ENCODE results near the gene FBXO10.

The FBXO10 gene

DNA sequence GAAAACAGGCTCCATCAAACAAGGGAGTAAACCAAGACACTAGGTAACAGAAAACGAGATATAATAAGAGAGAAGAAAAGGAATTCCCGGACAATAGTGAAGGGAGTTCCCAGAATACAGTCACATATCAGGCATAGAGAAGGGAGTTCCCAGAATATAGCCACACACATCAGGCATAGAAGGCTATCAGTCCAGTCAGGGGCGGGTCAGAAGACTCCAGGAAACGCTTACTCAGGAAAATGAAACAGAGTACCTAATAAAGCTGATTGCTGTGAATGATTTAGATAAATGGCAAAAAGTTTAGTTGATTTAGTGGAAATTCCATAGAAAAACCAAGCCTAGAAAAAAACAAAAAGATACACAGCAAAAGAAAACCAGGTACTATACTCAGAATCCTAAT is 11.3 kb upstream of the FBXO10 start:
- no peak for DNase-seq

DNA sequence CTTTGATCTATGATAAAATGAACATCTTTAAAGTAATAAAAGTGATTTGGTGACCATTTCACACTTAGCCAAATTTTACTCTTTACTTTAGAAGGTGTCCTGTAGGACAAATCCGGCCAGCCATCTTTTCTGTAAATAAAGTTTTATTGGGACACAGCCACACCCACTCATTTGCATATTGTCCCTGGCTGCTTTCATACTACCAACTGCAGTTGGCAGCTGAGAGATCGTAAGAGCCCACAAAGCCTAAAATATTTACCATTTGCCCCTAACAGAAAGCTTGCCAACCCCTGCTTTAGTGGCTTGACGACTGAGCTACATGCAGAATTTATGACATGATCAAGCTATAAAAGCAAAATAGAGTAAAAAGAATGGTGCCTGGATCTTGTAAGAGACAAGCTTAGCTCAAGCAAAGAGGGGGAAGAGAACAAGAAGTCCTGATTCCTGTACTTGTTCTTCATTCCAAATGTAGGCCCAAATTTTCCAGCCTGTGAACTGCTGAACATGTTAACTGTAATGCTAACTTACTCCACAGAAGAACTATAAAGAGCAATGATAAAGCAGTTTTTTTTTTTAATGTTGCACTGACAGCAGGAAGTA is 7.4 kb upstream of the FBXO10 start:
- DNase-seq, result no peak

DNA sequence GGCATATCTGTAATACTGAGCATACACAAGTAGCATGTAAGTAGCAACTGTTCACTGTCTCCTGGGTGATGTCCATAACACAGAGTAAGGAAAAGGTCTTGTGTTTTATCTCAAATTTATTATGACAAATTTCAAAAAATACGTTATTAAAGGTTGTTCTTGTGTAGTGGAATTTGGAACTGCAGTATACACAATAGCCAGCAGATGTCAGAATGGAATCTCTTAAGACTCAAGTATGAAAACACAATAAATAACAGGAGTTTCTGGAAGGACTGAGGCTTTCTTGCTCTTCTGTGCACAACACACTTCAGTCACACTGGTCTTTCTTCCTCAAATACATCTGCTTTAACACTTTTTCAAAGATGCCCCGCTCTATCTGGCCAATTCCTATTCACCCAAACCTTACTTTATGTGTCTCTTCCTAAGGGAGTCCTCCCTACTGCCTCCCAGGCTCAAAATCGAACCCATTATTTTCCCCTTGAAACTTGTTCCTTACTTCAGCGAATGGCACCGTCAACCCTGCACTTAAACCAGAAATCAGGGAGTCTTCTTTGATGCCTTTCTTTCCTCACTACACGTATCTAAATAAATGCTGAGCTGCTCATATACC is 6.5 kb upstream of the FBXO10 start:
- peak; percentile 51 for DNase-seq

DNA sequence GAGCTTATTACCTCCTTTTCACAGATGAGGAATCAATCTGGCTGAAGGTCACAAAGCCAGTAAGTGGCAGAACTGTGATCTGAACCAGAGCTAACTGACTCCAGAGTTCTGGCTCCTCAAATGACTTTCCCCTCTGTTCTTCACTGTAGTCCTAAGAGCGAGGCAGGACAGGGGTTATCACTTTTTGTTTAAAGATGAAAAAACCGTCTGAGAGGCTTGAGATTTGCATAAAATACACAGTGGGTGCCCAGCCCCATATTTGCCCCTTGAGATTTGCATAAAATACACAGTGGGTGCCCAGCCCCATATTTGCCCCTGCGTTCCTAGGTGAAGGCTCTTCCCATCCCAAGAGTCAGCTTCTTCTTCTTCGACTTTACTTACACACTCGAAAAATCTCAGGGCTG is 667 bp downstream of the FBXO10 start:
- DNase-seq, result no peak

DNA sequence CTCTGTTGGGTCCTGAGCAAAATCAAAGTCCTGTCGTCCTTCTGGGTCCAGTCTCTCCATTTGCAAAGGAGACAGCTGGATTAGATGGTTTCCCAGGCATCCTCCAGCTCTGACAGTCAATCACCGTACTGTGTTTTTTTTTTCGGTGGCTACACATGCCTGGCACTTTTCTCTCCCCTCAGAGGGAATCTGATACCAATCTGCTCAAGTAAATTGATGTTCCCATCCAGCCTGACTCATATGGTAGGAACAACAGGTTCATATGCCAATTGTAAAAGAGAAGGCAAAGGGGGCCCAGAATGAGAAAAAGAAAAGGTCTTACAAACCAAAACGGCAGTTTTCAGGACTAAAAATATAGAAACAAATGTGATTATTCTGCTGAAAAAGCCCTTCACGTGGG is 1.2 kb downstream of the FBXO10 start:
- no peak for DNase-seq

DNA sequence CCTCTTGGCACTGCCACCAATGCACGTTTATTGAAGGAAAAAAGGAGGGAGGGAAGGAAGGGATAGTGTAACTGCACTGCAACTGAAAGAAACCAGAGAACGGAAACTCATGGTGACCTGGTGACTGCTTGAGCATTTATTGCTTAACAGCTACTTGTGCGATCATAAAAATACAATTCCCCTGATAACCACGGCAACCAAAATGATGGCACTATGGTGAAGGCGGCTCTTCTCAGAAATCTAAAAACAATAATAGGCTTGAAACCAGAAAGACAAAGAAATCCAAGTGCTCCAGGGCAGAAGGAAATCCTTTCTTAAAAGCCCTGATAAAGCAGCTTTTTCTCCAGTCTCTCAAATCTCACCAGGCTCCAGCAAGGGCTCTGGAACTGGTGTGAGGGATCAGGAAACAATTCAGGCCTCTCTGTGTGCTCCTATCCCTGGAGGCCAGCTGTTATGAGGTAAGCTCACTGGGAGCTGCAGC is 1.9 kb downstream of the FBXO10 start:
- DNase-seq, result no peak

DNA sequence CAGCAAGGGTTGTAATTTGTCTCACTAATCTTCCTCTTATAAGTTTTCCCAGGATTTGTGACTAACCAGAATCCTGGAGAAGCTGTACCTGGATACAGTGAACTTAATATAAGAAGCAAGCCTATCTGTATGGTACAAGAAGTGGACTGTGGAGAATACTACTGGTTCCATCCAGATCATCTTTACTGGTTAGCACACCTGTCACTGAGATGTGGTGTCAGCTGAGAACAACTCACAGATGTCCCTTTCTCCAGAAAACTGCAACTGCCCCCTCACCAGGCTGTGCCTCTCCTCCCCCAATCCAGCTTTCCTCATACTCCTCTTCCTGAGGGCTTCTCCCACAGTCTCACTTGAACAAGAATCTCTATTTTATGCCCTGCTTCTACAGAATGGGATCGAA is 4.9 kb downstream of the FBXO10 start:
- no peak for DNase-seq

DNA sequence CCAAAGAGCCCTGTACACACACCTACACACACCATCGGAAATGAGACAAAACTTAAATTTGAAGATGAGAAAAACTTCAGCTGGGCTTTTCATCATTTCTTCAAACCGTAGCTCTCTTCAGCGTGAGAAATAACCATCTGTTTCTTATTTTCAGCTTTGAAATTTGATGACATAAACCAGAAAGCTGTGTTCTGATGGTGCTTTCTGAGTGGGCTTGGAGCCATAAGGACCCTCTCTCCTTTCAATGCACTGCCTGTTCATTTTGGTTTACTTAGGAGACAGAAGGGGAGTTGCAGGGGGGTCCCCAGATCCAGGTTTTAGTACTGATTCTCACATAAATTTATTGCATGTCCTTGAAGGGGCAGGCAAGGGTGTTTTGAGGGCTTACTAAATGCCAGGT is 9.5 kb downstream of the FBXO10 start:
- DNase-seq, result no peak

DNA sequence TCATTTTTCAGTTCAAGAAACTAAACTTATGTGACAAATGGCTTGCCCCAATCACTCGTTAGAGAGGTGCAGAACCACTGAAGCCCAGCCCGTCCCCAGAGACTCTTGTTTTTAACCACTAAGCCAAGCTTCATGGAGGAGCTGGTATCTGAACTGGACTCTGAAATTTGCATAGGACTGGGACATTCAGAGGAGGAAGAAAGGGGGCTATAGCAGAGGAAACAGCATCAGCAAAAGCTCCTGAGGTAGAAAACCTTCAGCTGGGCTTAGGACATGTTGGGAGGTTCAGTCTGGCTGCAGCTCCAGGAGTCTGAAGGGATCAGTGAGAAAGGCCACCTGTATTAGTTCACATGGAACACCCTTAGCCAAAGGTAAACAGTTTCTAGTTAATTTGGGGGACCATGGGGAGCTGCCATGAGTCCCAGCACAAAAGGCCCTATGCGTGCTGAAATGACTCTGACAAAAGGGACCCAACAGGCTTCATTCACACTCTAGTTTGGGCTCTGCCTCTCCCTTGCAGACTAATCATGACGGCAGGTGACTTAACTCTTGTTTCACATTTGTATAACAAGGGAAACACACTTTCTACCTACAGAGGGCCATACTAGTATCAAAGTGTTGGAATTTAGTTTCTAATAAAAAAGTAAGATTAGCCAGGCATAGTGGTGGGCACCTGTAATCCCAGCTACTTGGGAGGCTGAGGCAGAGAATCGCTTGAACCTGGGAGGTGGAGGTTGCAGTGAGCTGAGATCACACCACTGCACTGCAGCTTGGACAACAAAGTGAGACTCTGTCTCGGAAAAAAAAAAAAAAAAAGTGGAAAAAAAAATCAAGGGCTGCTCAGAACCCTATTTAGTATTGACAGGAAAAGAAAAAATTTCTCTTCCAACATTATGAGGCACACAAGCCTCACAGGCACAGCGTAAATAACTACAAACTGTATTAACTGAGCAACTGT is 10.2 kb downstream of the FBXO10 start:
- DNase-seq, result no peak

DNA sequence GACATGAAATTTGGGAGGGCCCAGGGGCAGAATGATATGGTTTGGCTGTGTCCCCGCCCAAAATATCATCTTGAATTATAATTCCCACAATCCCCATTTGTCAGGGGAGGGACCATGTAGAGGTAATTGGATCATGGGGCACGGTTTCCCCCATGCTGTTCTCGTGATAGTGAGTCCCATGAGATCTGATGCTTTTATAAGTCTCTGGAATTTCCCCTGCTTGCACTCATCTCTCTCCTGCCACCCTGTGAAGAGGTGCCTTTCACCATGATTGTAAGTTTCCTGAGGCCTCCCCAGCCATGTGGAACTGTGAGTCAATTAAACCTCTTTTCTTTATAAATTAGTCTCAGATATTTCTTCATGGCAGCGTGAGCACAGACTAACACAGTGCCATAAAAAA is 11.3 kb downstream of the FBXO10 start:
- DNase-seq, result no peak

DNA sequence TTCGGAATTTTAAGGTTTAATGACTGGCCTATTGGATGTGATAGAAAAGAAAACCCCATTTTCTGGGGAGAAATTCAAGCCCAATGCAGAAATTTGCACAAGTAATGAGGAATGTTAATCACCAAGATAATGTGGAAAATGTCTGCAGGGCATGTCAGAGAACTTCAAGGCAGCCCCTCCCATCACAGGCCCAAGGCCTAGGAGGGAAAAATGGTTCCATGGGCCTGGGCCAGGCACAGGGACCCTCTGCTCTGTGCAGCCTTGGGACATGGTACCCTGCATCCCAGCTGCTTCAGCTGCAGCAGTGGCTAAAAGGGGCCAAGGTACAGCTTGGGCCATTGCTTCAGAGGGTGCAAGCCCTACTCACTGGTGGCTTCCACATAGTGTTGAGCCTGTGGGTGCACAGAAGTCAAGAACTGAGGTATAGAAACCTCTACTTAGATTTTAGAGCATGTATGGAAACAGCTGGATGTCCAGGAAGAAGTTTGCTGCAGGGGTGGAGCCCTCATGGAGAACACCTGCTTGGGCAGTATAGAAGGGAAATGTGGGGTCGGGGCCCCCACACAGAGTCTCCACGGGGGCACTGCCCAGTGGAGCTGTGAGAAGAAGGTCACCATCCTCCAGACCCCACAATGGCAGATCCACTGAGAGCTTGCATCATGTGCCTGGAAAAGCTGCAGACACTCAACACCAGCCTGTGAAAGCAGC is 12.2 kb downstream of the FBXO10 start:
- DNase-seq, result no peak

DNA sequence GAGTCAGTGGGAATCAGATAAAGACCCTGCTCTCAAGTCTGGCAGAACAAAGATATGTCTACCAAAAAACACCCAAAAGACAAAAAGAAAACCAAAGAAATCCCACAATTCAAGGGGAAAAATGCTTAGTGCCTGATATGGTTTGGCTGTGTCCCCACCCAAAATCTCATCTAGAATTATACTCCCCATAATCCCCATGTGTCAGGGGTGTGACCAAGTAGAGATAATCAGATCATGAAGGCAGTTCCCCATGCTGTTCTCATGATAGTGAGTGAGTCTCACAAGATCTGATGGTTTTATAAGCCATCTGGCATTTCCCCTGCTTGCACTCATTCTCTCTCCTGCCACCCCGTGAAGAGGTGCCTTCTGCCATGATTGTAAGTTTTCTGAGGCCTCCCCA is 13.4 kb downstream of the FBXO10 start:
- DNase-seq, result no peak

DNA sequence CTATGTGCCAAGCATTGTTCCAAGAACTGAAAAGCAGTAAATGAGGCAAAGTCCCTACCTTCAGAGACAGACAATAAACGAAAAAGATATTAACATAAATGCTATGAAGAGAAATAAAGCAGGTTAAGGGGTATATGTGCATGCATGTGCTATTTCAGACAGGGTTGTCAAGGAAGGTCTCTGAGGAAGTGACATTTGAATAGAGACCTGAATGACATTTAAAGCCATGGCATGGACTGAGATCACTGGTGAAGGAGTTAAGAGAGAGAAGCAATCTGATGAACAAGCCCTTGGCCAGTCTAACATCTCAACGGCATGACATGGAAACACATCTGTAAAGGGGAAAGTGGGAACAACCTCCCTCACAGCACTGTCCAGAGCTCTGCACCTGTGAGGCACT is 14.5 kb downstream of the FBXO10 start:
- DNase-seq, result no peak

DNA sequence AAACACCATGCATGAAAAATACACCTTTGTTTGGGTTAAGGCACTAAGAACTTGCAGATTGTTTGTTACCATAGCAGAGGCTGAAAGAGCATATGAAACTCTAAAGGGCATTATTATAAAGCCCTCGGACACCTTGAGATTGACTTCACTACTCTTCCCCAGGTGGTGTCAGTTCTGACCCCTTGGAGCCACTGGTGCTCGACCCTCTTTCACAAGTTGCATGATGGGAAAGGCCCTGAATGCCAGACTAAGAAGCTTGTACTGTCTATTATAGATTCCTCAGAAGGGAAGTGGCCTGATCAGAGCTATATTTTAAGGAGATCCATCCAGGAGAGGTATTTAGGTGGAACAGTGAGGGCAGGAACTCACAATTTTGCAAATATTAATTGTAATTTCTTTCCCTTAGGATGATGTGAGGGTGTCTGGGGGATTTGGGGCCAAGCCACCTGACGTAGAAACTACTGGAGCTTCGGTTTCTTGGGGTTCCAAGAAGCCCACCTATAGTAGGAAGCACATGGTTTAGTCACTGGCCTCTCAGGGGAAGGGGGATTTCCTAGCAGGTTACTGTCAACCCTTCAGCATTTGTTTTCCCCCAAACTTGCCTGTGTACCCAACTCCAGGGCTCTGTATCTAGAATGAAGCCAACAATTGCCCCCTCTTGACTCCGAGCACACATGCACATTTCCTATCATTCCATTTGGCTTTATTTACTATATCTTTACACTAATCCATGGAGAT is 16.2 kb downstream of the FBXO10 start:
- no peak for DNase-seq

DNA sequence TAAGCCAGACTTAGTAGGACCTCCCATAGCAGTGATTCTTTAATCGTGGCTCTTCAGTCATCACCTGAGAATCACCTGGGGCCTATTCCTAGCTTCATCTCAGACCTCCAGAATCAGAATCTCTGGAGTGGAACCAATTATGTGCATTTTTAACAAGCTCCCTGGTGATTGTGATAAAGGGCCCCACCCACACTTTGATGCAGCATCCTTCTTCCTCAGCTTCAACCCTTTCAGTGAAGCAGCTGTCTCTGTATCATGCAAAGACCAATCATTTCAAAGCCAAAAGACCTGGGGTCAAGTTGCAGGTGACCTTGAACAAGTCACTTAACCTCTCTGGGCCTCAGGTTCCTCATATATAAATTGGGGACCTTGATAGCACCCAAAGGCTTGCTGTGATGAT is 17.1 kb downstream of the FBXO10 start:
- DNase-seq, result no peak

DNA sequence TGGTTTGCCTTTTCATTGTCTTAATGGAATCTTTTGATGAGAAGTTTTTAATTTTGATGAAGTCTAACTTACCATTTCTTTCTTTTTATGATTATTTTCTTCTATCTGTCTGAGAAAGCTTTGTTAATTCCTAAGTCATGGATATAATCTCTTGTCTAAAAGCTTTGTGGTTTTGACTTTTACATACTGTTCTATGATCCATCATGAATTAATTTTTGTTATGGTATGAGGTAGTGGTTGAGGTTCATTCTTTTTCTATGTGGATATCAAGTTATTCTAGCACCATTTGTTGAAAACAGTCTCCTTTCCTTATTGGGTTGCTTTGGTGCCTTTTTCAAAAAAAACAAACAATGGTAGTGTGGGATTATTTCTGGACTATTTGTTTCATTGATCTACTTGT is 20.4 kb downstream of the FBXO10 start:
- peak; percentile 52 for DNase-seq

DNA sequence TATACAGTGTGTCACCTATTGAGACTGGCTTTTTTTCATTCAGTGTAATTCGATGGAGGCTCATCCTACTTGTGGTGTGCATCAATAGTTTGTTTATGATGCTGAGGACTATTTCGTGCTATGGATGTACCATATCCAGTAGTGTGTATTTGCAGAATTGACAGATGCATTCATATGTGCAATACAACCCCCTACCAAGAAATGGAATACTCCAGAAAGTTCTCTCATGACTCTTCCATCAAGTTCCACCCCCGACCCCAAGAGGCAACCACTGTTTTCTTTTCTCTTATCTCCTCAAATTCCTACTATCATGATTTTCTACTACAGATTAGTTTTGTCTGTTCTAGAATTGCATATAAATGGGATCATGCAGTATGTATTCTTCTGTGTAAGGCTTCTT is 21.9 kb downstream of the FBXO10 start:
- DNase-seq, result no peak

DNA sequence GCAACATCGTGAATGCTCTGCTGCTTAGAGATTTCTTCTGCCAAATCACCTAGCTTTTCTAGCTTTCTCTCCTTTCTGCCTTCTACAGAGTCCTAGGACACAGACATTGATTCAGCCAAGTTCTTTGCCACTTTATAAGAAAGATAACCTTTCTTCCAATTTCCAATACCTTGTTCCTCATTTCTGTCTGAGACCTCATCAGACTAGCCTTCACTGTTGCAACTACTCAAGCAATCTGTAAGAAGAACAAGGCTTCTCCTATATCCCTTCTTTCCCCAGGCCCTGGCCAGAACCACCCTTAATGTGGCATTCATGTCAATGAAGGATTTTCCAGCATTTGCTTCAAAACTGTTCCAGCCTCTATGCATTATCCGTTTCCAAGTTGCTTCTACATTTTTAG is 24.3 kb downstream of the FBXO10 start:
- no peak for DNase-seq

DNA sequence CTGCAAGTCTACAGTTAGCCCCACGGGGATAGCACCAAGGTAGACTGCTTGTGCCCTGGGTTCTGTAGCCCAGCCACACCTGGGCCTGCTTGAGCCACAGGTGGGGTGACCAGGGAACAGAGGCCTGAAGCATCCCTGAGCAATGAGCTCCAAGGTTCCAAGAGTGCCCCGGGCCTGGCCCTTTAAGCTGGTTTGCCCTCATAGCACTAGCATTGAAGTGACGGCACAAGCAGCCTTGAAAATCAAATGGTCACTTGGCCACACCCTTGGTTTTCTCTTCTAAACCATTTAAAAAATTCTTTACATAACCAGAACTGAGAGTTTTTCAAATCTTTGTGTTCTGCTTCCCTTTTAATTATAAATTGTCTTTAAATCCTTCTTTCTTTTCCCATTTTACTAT is 24.7 kb downstream of the FBXO10 start:
- DNase-seq, result no peak

DNA sequence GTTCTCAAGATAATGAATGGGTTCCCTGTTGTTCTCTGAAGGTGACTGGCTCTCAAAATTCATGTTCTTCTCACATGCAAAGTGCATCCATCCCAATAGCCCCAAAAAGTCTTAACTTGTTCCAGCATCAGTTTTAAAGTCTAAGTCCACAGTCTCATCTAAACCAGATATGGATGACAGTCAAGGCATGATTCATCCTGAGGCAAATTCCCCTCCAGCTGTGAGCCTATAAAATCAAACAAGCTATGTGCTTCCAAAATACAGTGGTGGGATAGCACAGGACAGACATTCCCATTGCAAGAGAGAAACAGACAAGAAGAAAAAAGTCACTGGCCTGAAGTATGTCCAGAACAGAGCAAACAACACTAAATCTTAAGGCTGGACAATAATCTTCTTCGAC is 25.4 kb downstream of the FBXO10 start:
- DNase-seq, result peak; percentile 31

DNA sequence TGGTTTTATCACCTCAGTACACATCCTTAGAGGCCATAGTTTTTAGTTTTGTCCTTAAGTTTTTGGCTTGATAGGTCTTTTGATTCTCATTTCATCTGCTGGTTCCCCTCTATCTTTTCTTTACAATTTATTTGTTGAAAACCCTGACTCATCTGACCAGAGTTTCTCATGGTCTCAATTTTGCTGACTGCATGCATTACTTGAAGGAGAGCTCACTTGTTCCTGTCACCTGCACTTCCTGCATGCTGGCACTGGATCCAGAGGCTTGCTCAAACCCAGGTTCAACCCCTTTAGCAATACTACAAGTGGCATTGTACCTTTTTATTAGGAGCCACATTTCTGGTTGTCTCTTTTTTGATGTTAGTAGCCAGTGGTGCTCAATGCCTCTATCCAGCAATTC is 26.7 kb downstream of the FBXO10 start:
- no peak for DNase-seq

DNA sequence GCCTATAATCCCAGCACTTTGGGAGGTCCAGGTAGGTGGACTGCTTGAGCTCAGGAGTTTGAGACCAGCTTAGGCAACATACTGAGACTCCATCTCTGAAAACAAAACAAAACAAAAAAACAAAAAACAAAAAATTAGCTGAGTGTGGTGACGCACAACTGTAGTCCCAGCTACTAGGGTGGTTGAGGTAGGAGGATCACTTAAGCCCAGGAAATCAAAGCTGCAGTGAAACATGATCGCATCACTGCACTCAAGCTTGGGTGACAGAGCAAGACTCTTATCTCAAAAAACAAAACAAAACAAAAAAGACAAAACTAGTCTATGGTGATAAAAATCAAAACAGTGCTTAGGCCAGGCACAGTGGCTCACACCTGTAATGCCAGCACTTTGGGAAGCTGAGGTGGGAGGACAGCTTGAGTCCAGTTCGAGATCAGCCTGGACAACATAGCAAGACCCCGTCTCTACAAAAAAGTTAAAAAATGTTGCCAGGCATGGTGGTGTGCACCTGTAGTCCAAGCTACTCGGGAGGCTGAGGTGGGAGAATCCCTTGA is 28.8 kb downstream of the FBXO10 start:
- DNase-seq, result no peak

Measured in fibroblast of skin of right biceps (primary cell).